ENCODE measurements around the gene SFRP2. TPM values are rescaled to one million over a fixed set of nuclear protein-coding genes. Genes with fewer than 3 reads are reported as not detected.

The SFRP2 gene
- total RNA-seq, 2 experiments from 2014 or later = not detected

GRCh38 chr4:153781717-153782416 lies 7.0 kb downstream of the SFRP2 start:
- intact Hi-C loops (cut with micrococcal nuclease) = loop anchor here (10.0 kb wide), 1 partner anchor 843 kb away; no protein-coding TSS in a partner anchor
- peaks cover 53% of the 10 kb centered on the region for H3K27me3 Mint-ChIP-seq
- no peaks in the 10 kb centered on the region for H3K4me1 Mint-ChIP-seq (ENCODE audit: low read depth)
- DNase-seq = no peak
- CTCF ChIA-PET = interaction anchor here (0.8 kb wide), 1 partner anchor 268 kb away, joined by 4 read pairs; no protein-coding TSS in a partner anchor
- no peak overlapping the region for H3K27ac Mint-ChIP-seq
- no peak overlapping the region for H3K4me3 Mint-ChIP-seq
- H3K9me3 Mint-ChIP-seq = peaks cover 3% of the 10 kb centered on the region
- H3K36me3 Mint-ChIP-seq = no peaks in the 10 kb centered on the region
- POLR2A ChIA-PET = no interaction called here

DNA sequence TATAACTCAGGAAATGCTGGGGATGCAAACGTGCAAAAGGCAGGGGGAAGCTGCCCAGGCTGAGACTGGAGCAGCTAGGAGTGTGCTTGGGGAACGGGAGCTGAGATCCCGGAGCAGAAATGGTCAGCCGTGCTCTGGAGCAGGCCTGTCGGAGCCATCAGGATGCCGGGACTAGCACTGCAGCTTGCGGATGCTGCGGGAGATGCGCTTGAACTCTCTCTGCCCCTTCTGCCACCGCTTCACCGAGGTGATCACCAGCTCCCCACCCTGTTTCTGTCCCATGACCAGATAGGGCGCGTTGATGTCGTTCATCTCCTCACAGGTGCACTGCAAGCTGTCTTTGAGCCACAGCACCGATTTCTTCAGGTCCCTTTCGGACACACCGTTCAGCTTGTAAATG lies 7.6 kb downstream of the SFRP2 start:
- peaks cover 52% of the 10 kb centered on the region for H3K27me3 Mint-ChIP-seq
- H3K27ac Mint-ChIP-seq = no peak overlapping the region
- intact Hi-C loops (cut with micrococcal nuclease) = loop anchor here (10.0 kb wide), 1 partner anchor 844 kb away; no protein-coding TSS in a partner anchor
- H3K4me3 Mint-ChIP-seq = no peak overlapping the region
- DNase-seq = no peak
- ChIA-PET POLR2A (no interaction called here), CTCF (interaction anchor here (0.8 to 1.3 kb wide), 3 partner anchors 168 to 698 kb away, joined by 3 to 4 read pairs (median 3); no protein-coding TSS in a partner anchor)
- peaks cover 3% of the 10 kb centered on the region for H3K9me3 Mint-ChIP-seq
- H3K4me1 Mint-ChIP-seq (ENCODE audit: low read depth) = no peaks in the 10 kb centered on the region
- no peaks in the 10 kb centered on the region for H3K36me3 Mint-ChIP-seq

DNA sequence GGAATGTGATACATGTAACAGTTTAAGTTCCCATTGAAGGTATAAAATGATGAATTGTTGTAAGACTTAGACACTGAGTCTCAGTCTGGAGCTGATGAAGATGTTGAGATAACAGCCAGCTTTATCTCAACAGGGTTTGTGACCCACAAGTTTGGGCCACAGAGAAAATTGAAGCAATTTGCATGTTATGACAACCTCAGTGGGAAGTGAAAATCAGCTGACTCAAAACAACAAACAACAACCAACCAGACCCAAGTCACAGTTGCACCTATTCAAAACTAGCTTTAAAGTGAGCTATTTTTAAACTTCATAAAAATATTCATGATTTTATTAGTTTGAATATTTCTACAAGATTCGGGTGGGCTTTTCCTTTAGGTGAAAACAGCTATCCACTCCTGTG lies 8.0 kb downstream of the SFRP2 start:
- DNase-seq = no peak
- POLR2A ChIA-PET = no interaction called here
- intact Hi-C loops (cut with micrococcal nuclease) = loop anchor here (10.0 kb wide), 1 partner anchor 844 kb away; no protein-coding TSS in a partner anchor
- H3K9me3 Mint-ChIP-seq = peaks cover 3% of the 10 kb centered on the region
- H3K4me3 Mint-ChIP-seq = no peak overlapping the region
- H3K36me3 Mint-ChIP-seq = no peaks in the 10 kb centered on the region
- H3K27me3 Mint-ChIP-seq = peaks cover 53% of the 10 kb centered on the region
- CTCF ChIA-PET = interaction anchor here (0.7 to 1.3 kb wide), 4 partner anchors 169 to 698 kb away, joined by 3 to 4 read pairs (median 3); no protein-coding TSS in a partner anchor
- no peak overlapping the region for H3K27ac Mint-ChIP-seq
- no peaks in the 10 kb centered on the region for H3K4me1 Mint-ChIP-seq (ENCODE audit: low read depth)

DNA sequence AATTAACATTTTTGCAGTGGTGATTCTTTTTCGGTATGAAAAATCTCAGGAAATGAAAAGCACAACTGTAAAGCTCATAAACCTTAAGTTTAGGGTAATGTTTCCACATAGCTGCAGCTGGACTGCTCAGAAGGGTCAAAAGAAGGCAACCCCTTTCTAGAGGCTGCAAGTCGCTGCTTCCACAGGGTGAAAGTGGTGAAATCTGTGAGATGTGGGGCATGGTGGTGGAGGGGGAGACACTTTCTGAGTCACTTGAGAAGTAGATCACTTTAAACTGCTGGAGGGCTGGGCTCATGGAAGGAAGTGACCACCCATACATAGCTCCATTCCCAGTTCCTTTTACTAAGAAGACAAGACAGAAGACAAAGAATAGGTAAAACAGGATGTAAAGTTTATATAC lies 8.7 kb downstream of the SFRP2 start:
- Mint-ChIP-seq H3K4me1 (ENCODE audit: low read depth) (no peaks in the 10 kb centered on the region), H3K27me3 (peaks cover 50% of the 10 kb centered on the region), H3K4me3 (no peak overlapping the region), H3K9me3 (peaks cover 3% of the 10 kb centered on the region), H3K36me3 (no peaks in the 10 kb centered on the region), H3K27ac (no peak overlapping the region)
- intact Hi-C loops (cut with micrococcal nuclease) = loop anchor here (10.0 kb wide), 1 partner anchor 845 kb away; no protein-coding TSS in a partner anchor
- ChIA-PET CTCF (interaction anchor here (0.7 to 1.3 kb wide), 2 partner anchors 227 to 697 kb away, joined by 3 read pairs; no protein-coding TSS in a partner anchor), POLR2A (no interaction called here)
- DNase-seq = no peak

GRCh38 chr4:153778383-153778782 lies 10.5 kb downstream of the SFRP2 start:
- DNase-seq = no peak
- Mint-ChIP-seq H3K27ac (no peak overlapping the region), H3K4me3 (no peak overlapping the region), H3K9me3 (peaks cover 3% of the 10 kb centered on the region), H3K27me3 (peaks cover 47% of the 10 kb centered on the region), H3K4me1 (ENCODE audit: low read depth) (no peaks in the 10 kb centered on the region), H3K36me3 (no peaks in the 10 kb centered on the region)
- intact Hi-C loops (cut with micrococcal nuclease) = no loop called here
- ChIA-PET CTCF (no interaction called here), POLR2A (no interaction called here)

DNA sequence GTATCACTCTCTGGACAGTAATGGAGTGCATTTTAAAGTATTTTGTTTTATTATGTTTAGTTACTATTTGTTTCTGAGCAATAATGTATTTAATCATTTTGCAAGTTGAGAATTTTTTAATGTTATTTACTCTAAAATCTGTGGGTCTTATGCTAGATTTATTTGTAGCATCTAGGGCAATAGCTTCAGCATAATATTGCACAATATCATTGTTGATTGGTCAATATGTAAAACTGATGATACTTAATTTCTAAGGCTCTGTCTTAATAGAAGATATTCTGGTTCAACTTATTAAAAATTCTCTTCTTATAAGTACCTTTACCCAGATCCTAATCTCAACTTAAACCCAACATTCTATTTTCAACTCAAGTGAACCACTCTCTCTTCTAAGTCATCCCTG lies 11.5 kb downstream of the SFRP2 start:
- H3K9me3 Mint-ChIP-seq = peaks cover 3% of the 10 kb centered on the region
- ChIA-PET POLR2A (no interaction called here), CTCF (no interaction called here)
- no peaks in the 10 kb centered on the region for H3K36me3 Mint-ChIP-seq
- intact Hi-C loops (cut with micrococcal nuclease) = no loop called here
- H3K4me3 Mint-ChIP-seq = no peak overlapping the region
- H3K27me3 Mint-ChIP-seq = peaks cover 46% of the 10 kb centered on the region
- DNase-seq = no peak
- H3K27ac Mint-ChIP-seq = no peak overlapping the region
- H3K4me1 Mint-ChIP-seq (ENCODE audit: low read depth) = no peaks in the 10 kb centered on the region

DNA sequence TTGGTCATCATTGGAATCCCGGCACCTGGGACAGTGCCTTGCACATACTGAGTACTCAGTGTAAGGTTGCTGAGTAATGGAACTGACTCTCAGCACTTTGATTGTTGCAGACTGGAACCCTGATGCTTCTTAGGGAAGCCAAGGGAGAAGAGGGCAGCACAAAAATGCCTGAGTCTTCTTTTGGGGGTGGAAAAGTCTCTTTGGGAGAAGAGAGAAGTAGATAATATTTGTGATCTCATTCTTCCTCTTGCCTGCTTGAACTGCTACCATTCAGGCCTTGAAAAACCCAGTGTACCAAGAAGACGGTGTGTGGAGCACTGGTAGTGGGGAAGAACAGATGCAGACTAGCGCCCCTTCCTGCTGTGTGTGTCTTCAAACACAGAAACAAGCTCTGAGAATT lies 12.3 kb downstream of the SFRP2 start:
- no peaks in the 10 kb centered on the region for H3K36me3 Mint-ChIP-seq
- H3K27me3 Mint-ChIP-seq = peaks cover 42% of the 10 kb centered on the region
- H3K4me3 Mint-ChIP-seq = no peak overlapping the region
- DNase-seq = no peak
- intact Hi-C loops (cut with micrococcal nuclease) = no loop called here
- H3K4me1 Mint-ChIP-seq (ENCODE audit: low read depth) = no peaks in the 10 kb centered on the region
- ChIA-PET POLR2A (no interaction called here), CTCF (no interaction called here)
- no peak overlapping the region for H3K27ac Mint-ChIP-seq
- peaks cover 3% of the 10 kb centered on the region for H3K9me3 Mint-ChIP-seq

DNA sequence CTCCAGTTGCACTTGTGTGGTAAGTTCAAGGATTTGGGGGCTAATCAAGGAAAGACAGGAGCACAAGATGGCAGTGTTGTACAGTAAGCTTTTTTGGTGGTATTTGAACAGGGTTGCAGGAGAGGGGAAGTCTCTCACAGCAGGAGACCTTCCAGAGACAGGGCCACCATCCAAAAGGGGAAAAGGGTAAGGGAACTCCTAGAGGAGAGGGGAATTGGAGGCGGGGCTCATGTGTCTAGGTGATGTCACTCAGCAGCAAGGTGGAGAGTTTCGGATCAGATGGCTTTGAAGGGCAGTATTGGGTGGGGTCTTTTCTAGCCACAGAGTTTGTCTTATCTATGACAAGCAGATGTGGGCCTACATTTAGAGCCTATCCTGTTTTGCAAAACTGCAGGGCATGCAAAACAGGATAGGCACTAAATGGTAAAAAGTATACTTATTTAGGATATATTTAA lies 15.6 kb downstream of the SFRP2 start:
- DNase-seq = no peak
- peaks cover 29% of the 10 kb centered on the region for H3K27me3 Mint-ChIP-seq
- CTCF ChIA-PET = no interaction called here

DNA sequence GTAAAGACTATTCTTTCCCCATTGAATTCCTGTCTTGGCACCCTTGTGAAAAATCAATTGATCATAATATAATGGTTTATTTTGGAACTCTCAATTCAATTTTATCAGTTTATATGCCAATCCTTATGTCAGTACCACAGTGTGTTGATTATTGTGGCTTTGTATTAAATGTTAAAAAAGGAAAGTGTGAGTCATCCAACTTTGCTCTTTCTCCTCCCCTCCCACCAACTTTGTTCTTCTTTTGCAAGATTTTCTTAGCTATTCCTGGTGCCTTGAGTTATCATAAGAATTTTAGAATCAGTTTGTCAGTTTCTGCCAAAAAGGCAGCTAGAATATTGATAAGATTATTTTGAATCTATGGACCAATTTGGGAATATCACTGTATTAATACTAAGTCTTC lies 17.8 kb downstream of the SFRP2 start:
- ChIA-PET CTCF (no interaction called here), POLR2A (no interaction called here)
- Mint-ChIP-seq H3K9me3 (no peaks in the 10 kb centered on the region), H3K27me3 (peaks cover 21% of the 10 kb centered on the region), H3K36me3 (no peaks in the 10 kb centered on the region), H3K27ac (no peak overlapping the region), H3K4me1 (ENCODE audit: low read depth) (no peaks in the 10 kb centered on the region), H3K4me3 (no peak overlapping the region)
- intact Hi-C loops (cut with micrococcal nuclease) = no loop called here
- DNase-seq = no peak

More for the DNA sequence above, 15.6 kb downstream of the SFRP2 start:
- peaks cover 1% of the 10 kb centered on the region for H3K9me3 Mint-ChIP-seq
- H3K4me1 Mint-ChIP-seq (ENCODE audit: low read depth) = no peaks in the 10 kb centered on the region
- no peaks in the 10 kb centered on the region for H3K36me3 Mint-ChIP-seq
- POLR2A ChIA-PET = no interaction called here
- H3K27ac Mint-ChIP-seq = no peak overlapping the region
- intact Hi-C loops (cut with micrococcal nuclease) = no loop called here
- H3K4me3 Mint-ChIP-seq = no peak overlapping the region

- DNase-seq = no peak
- intact Hi-C loops (cut with micrococcal nuclease) = no loop called here
- Mint-ChIP-seq H3K4me1 (ENCODE audit: low read depth) (no peaks in the 10 kb centered on the region), H3K27ac (no peak overlapping the region), H3K4me3 (no peak overlapping the region), H3K36me3 (no peaks in the 10 kb centered on the region), H3K9me3 (no peaks in the 10 kb centered on the region), H3K27me3 (peaks cover 18% of the 10 kb centered on the region)
- ChIA-PET POLR2A (no interaction called here), CTCF (no interaction called here)
Observed at GRCh38 chr4:153766758-153767157, 22.1 kb downstream of the SFRP2 start.

DNA sequence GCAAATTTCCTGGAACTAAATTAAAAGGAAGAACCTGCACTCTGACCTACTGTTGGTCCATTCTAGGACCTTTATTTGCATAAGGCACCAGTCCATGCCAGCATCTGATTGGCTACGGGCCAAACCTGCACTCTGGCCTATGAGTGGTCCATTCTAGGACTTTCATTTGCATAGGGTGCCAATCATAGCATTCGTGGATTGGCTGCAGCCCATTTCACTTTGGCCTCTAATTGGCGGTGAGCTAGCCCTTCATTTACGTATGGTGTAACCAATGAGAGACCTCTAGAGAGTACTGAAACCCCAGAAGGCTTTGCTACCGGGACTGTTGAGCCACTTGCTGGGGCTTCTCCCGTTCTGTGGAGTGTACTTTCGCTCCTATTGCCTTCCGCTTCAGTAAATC lies 23.0 kb downstream of the SFRP2 start:
- CTCF ChIA-PET = no interaction called here
- H3K27me3 Mint-ChIP-seq = peaks cover 24% of the 10 kb centered on the region
- no peaks in the 10 kb centered on the region for H3K4me1 Mint-ChIP-seq (ENCODE audit: low read depth)

DNA sequence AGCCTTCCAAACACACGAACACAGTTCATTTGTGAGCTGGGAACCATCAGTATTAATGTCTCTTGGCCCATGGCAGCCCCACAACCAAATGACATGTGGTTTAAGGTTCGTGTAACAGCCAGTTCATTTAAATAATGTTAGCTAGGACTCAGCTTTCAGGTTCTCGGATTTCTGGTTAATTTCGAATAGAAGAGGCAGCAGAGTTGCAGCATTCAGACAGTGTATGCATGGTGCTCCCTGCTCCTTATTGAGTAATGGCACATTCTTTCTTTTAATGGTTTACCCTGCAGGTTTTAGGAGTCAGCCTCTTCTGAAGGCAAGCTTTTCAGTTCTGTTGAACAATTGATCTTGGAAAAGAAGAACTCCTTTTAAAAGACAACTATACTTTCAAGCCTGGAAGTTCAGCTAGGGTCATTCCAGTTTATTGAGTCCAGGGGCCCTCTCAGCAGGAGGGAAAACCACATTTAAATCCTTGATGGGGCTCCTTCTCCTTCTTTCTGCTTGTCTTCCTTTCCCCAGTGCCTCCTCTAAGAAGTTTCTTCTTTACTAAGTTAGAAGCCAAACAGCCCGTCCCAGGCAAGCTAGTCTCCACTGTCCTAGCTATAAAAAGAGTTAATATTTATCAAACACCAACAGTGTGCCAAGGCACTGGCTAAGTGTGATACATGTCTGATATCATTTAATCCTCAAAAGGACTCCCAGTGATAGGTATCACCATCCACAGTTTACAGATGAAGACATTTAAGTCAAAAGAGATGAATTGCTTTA lies 24.1 kb downstream of the SFRP2 start:
- intact Hi-C loops (cut with micrococcal nuclease) = no loop called here
- Mint-ChIP-seq H3K36me3 (no peaks in the 10 kb centered on the region), H3K9me3 (no peaks in the 10 kb centered on the region), H3K4me3 (no peak overlapping the region), H3K4me1 (ENCODE audit: low read depth) (no peaks in the 10 kb centered on the region), H3K27ac (no peak overlapping the region), H3K27me3 (peaks cover 24% of the 10 kb centered on the region)
- ChIA-PET CTCF (interaction anchor here (0.7 to 1.5 kb wide), 2 partner anchors 14 to 400 kb away, joined by 3 to 7 read pairs; no protein-coding TSS in a partner anchor), POLR2A (no interaction called here)
- DNase-seq = no peak

More for the DNA sequence above, 23.0 kb downstream of the SFRP2 start:
- Mint-ChIP-seq H3K4me3 (no peak overlapping the region), H3K36me3 (no peaks in the 10 kb centered on the region), H3K9me3 (no peaks in the 10 kb centered on the region), H3K27ac (no peak overlapping the region)
- intact Hi-C loops (cut with micrococcal nuclease) = no loop called here
- DNase-seq = no peak
- POLR2A ChIA-PET = no interaction called here

Data from activated CD4-positive, alpha-beta memory T cell treated with anti-CD3 and anti-CD28 coated beads for 36 hours (primary cell).